PC-3 (cell line): Measurements from ENCODE around the gene SETD1B. TPM values are rescaled to one million over a fixed set of nuclear protein-coding genes. Genes with fewer than 3 reads are reported as not detected.

ENCODE experiments used
- ATAC-seq: fragments of 200-7000 bp; cut with Tn5 transposase; 2 replicates; pipeline ENCODE4 v1.9.1; 2020; ENCODE audit warnings: mild to moderate bottlenecking, moderate library complexity
- BruUV-seq: library from RNA; stranded (reverse); fragments of 400-500 nt; replicated peaks from 2 replicates; lab custom pipeline; 2021; lab: Mats Ljungman, UMichigan
- CTCF ChIA-PET: fragments of 300-600 bp; sonication (Branson Sonifier 250); formaldehyde crosslinking; loops from one replicate; lab custom pipeline; 2022; ENCODE audit warnings: antibody characterized with exemption; lab: Charles Lee
- POLR2A ChIA-PET: fragments of 300-600 bp; sonication (Branson Sonifier 250); formaldehyde crosslinking; loops from one replicate; lab custom pipeline; 2022; ENCODE audit warnings: antibody characterized with exemption; ENCODE audit not compliant: unreplicated experiment; lab: Charles Lee
- DNase-seq: peaks from one replicate; pipeline ENCODE4 v3.0.0-alpha.2; 2015
- H2AFZ ChIP-seq: fragments of 300-600 bp; sonication (generic); 2 replicates; pipeline ENCODE4 v1.6.0; 2016; ENCODE audit warnings: antibody characterized with exemption, low read length
- H3F3A ChIP-seq: fragments of 300-600 bp; sonication (generic); one replicate; pipeline ENCODE4 v1.6.0; 2017; ENCODE audit warnings: antibody characterized with exemption, low read length, control low read depth, mild to moderate bottlenecking; ENCODE audit not compliant: unreplicated experiment
- H3K27ac ChIP-seq: fragments of 300-600 bp; sonication (generic); 2 replicates; pipeline ENCODE4 v1.5.1; 2016; ENCODE audit warnings: mild to moderate bottlenecking, low read length
- H3K27me3 ChIP-seq: fragments of 300-600 bp; sonication (generic); 2 replicates; pipeline ENCODE4 v1.6.1; 2016; ENCODE audit warnings: low read length, mixed read lengths
- H3K36me3 ChIP-seq: fragments of 300-600 bp; sonication (generic); 2 replicates; pipeline ENCODE4 v1.6.1; 2016; ENCODE audit warnings: low read depth, mixed run types, low read length, mixed read lengths
- H3K4me1 ChIP-seq: fragments of 300-600 bp; sonication (generic); 2 replicates; pipeline ENCODE4 v1.5.1; 2016; ENCODE audit warnings: low read length; ENCODE audit not compliant: insufficient read depth
- H3K4me2 ChIP-seq: fragments of 300-600 bp; sonication (generic); 2 replicates; pipeline ENCODE4 v1.6.0; 2016; ENCODE audit warnings: low read length
- H3K4me3 ChIP-seq: fragments of 300-600 bp; sonication (generic); 2 replicates; pipeline ENCODE4 v1.5.1; 2016; ENCODE audit warnings: mild to moderate bottlenecking, low read length, mixed read lengths
- H3K79me2 ChIP-seq: fragments of 300-600 bp; sonication (generic); 2 replicates; pipeline ENCODE4 v1.6.1; 2017; ENCODE audit warnings: low read length, mixed read lengths
- H3K9ac ChIP-seq: fragments of 300-600 bp; sonication (generic); 2 replicates; pipeline ENCODE4 v1.6.0; 2016; ENCODE audit warnings: mild to moderate bottlenecking, low read length
- H3K9me2 ChIP-seq: fragments of 300-600 bp; sonication (generic); replicated peaks from 2 replicates; pipeline ENCODE4 v1.6.1; 2016; ENCODE audit warnings: mixed run types, low read length, mixed read lengths
- H3K9me3 ChIP-seq: fragments of 300-600 bp; sonication (generic); 2 replicates; pipeline ENCODE4 v1.6.1; 2016; ENCODE audit warnings: low read length, mixed read lengths
- H4K20me1 ChIP-seq: fragments of 300-600 bp; sonication (generic); 2 replicates; pipeline ENCODE4 v1.6.1; 2016; ENCODE audit warnings: low read length, mixed read lengths
- CTCF ChIP-seq: fragments of 300-600 bp; sonication (generic); conservative IDR thresholded peaks from 2 replicates; pipeline ENCODE4 v1.5.1; 2017; ENCODE audit warnings: antibody characterized with exemption, low read depth, mild to moderate bottlenecking, low read length
- EZH2 ChIP-seq: fragments of 300-600 bp; sonication (generic); IDR thresholded peaks from one replicate; pipeline ENCODE4 v1.6.1; 2017; ENCODE audit warnings: antibody characterized with exemption, mild to moderate bottlenecking, low read length; ENCODE audit not compliant: unreplicated experiment
- EZH2phosphoT487 ChIP-seq: fragments of 300-600 bp; sonication (generic); IDR thresholded peaks from 2 replicates; pipeline ENCODE4 v1.6.1; 2018; ENCODE audit warnings: mild to moderate bottlenecking, antibody characterized with exemption, low read length, borderline replicate concordance
- intact Hi-C: fragments of 100-400 bp; cut with micrococcal nuclease; formaldehyde crosslinking; loops from 2 replicates; pipeline ENCODE4 v1.9.0; 2023
- total RNA-seq: library from RNA; depleted of rRNA; stranded (reverse); fragments of >200 nt; gene quantifications from 2 replicates; pipeline ENCODE4 v1.2.3, GENCODE V29; 2014

Gene SETD1B
- total RNA-seq, 1 experiment from 2014 or later: 7.5 TPM

DNA sequence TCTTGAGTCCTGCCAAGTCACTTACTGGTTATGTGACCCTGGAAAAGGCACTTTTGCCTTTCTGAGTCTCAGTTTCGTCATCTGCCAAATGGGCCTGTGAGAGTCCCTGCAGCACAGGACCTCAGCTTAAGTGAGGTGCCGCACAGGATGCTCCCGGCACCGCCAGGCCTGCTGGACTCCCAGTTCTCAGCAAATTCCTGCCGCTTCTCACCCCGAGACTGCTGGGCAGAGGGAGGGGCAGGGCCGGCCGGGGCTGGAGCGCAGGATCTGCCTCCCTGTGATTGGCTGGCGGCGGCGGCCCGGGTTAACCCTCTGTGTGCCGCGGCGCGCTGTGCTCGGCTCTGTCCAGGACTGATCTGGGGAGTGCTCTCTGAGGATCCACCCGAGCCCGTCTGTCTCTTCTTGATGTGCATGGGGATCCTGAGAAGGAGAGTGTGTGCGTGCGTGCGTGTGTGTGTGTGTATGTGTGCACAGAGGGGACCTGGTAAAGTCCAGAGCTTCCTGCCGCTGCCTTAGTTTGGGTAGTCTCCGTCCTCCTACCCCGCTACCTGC, 8.6 kb downstream of the SETD1B start:
- Histone ChIP-seq H3F3A (no peaks in the 10 kb centered on the region), H2AFZ (peak overlapping the region; percentile 17; the same call in 1 of the 2 replicates), H3K36me3 (peaks cover 51% of the 10 kb centered on the region), H3K4me3 (peak overlapping the region; percentile 70), H3K27ac (no peak overlapping the region), H3K27me3 (no peaks in the 10 kb centered on the region), H3K9me3 (no peaks in the 10 kb centered on the region), H3K4me2 (peak overlapping the region; percentile 81), H4K20me1 (peaks cover 21% of the 10 kb centered on the region), H3K4me1 (peaks cover 28% of the 10 kb centered on the region), H3K9me2 (no peaks in the 10 kb centered on the region), H3K9ac (peak overlapping the region; percentile 25), H3K79me2 (peaks cover 77% of the 10 kb centered on the region)
- BruUV-seq: no TSS peak
- peak; percentile 84 for ATAC-seq
- CTCF ChIA-PET: interaction anchor here (0.5 to 3.3 kb wide), 8 partner anchors 10 to 1212 kb away, joined by 3 to 95 read pairs (median 5); partner anchors contain the start of gene RHOF
- no peak for TF ChIP-seq EZH2phosphoT487
- no peak; the same call in 1 of the 2 replicates for TF ChIP-seq CTCF
- no peak for TF ChIP-seq EZH2
- intact Hi-C loops: loop anchor here (1.0 to 2.0 kb wide), 3 partner anchors 18 to 76 kb away; partner anchors contain the start of gene PSMD9
- POLR2A ChIA-PET: interaction anchor here (0.7 kb wide), 1 partner anchor 20 kb away, joined by 4 read pairs; no protein-coding TSS in a partner anchor
- peak; percentile 69 for DNase-seq

- H4K20me1 ChIP-seq: peaks cover 21% of the 10 kb centered on the region
- ATAC-seq (no peak), DNase-seq (no peak)
- CTCF ChIA-PET: interaction anchor here (3.3 kb wide), 1 partner anchor 18 kb away, joined by 95 read pairs; the partner anchor contains the start of gene RHOF
- TF ChIP-seq CTCF (no peak), EZH2 (no peak), EZH2phosphoT487 (no peak)
- H3K4me3 ChIP-seq: peak overlapping the region; percentile 70
- no peaks in the 10 kb centered on the region for H3F3A ChIP-seq
- H3K4me1 ChIP-seq: peaks cover 28% of the 10 kb centered on the region
- H3K9me2 ChIP-seq: no peaks in the 10 kb centered on the region
- intact Hi-C loops: loop anchor here (1.0 to 2.0 kb wide), 3 partner anchors 19 to 76 kb away; partner anchors contain the start of gene PSMD9
- H3K79me2 ChIP-seq: peaks cover 69% of the 10 kb centered on the region
- H3K36me3 ChIP-seq: peaks cover 53% of the 10 kb centered on the region
- H3K27me3 ChIP-seq: no peaks in the 10 kb centered on the region
- peak overlapping the region; percentile 81 for H3K4me2 ChIP-seq
- BruUV-seq: no TSS peak
- no peak overlapping the region for H3K27ac ChIP-seq
- POLR2A ChIA-PET: interaction anchor here (0.5 kb wide), 1 partner anchor 39 kb away, joined by 4 read pairs; no protein-coding TSS in a partner anchor
- no peaks in the 10 kb centered on the region for H3K9me3 ChIP-seq
- peak overlapping the region; percentile 25; the same call in 1 of the 2 replicates for H3K9ac ChIP-seq
- H2AFZ ChIP-seq: no peak overlapping the region
These were observed 9.4 kb downstream of the SETD1B start for GRCh38 chr12:121812921-121813896.
